Testis (tissue), 5 donors: ENCODE data around the gene IRAK1. TPM values are rescaled to one million over a fixed set of nuclear protein-coding genes. Genes with fewer than 3 reads are reported as not detected.

Experiments used
- DNase-seq: peaks from one replicate; pipeline ENCODE4 v3.0.0-alpha.2; 2019
- H3K27ac ChIP-seq, 2 donors: fragments of 200-600 bp; sonication (generic); one replicate each; pipeline ENCODE4 v1.5.1; 2019
- H3K27me3 ChIP-seq: fragments of 200-600 bp; sonication (generic); one replicate; pipeline ENCODE4 v1.5.1; 2019
- H3K36me3 ChIP-seq: fragments of 200-600 bp; sonication (generic); one replicate; pipeline ENCODE4 v1.5.1; 2017; ENCODE audit warnings: low read depth; ENCODE audit errors: missing control alignments
- H3K4me1 ChIP-seq: fragments of 200-600 bp; sonication (generic); one replicate; pipeline ENCODE4 v1.5.1; 2019
- H3K4me3 ChIP-seq, 2 donors: fragments of 200-600 bp; sonication (generic); one replicate each; pipeline ENCODE4 v1.5.1; 2017 to 2019
- H3K9me3 ChIP-seq: fragments of 200-600 bp; sonication (generic); one replicate; pipeline ENCODE4 v1.5.1; 2017
- CTCF ChIP-seq, 3 experiments: fragments of 450-650 bp in 2 of 3; fragments of 200-600 bp in 1 of 3; sonication (generic) in 1 of 3; IDR thresholded peaks; one replicate each; pipeline ENCODE4 v1.5.1; 2016 to 2019; ENCODE audit warnings: antibody characterized with exemption in 3 of 3, mild to moderate bottlenecking in 2 of 3, moderate library complexity in 1 of 3
- POLR2A ChIP-seq: fragments of 450-650 bp; IDR thresholded peaks from one replicate; pipeline ENCODE4 v1.6.1; 2017; ENCODE audit warnings: antibody characterized with exemption, mild to moderate bottlenecking, moderate library complexity
- WGBS, 2 donors: methylation state at CpG; one replicate each; pipeline ENCODE4 v1.1.5; 2018; 5-methylcytosine and 5-hydroxymethylcytosine counted together
- intact Hi-C: fragments of 100-400 bp; cut with DNase I; formaldehyde crosslinking; loops from one replicate; pipeline ENCODE4 v1.15.1; 2023; ENCODE audit warnings: low total_unique reads
- long read RNA-seq, 2 donors: transcript quantifications; one replicate each; lab custom pipeline, GENCODE V29; 2026
- polyA plus RNA-seq: library from polyadenylated mRNA; stranded (reverse); fragments of 350-450 nt; fragmentation: Illumina TruSeq; extraction: RNeasy Lipid Tissue Mini Kit (QIAGEN cat#74804); gene quantifications from one replicate; pipeline ENCODE4 v1.2.3, GENCODE V29; 2014; ENCODE audit warnings: low read depth, low replicate concordance; ENCODE audit not compliant: insufficient read depth
- total RNA-seq, 2 donors: library from RNA; depleted of rRNA; stranded (reverse); fragments of >200 nt; gene quantifications; one replicate each; pipeline ENCODE4 v1.2.3, GENCODE V29; 2016

The IRAK1 gene
- total RNA-seq, result 10 to 100 TPM; 77.6 to 90.8 TPM
- polyA plus RNA-seq, result 48.6 TPM
- long read RNA-seq, donor 1, partial matches to known transcripts, result 5 of 9 reads
- long read RNA-seq, donor 1, other reads (novel, unspliced or antisense), result 0 of 9 reads
- long read RNA-seq, donor 2, partial matches to known transcripts, result 5 of 8 reads
- long read RNA-seq, donor 2, other reads (novel, unspliced or antisense), result 0 of 8 reads

DNA sequence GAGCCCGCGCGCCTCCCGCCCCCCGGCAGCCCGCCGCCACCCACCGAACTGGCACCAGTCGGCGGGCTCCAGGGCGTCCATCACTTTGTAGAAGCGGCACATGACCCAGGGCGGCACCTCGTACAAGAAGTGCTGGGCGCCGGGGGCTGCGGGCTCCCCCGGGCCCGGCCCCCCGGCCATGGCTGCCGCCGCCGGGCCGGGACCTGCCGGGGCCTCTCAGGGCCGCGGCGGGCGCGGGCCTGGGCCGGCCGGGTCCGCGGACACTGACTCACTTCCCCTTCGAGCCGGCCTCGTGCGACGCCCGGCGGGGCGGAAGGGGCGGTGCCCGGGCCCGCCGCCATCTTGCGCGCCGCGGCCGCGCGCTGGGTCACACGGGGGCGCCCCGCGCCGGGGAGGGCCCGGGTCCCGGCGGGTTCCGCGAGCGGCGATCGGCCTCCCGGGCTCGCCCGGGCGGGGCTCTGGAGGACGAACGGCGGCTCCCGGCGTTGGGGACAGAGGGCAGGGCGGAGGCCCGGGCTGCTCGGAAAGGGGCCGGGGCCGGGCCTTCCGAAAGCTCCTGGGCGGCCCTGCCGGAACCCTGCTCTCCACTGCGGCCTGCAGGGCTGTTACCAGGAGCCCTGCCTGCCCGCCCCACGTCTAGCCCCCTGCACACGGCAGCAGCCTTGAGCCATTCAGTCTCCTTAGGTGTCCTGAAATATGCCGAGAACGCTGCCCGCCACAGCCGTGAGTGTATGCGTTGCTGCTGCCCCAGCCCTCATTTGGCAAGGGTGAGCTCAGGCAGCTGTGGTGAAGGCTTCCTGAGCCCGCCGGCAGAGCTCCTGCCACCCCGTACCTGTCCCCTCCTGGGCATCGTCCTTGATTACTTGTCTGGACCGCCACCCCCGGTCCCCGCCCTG is at the start of gene IRAK1:
TSS of gene IRAK1 (minus strand) at position 270 of the 896 bp plus-strand sequence. CDS start at position 180, 90 bp downstream.
- Histone ChIP-seq H3K36me3 (no peaks in the 10 kb centered on the region), H3K4me1 (peaks cover 6% of the 10 kb centered on the region), H3K27me3 (no peaks in the 10 kb centered on the region), H3K27ac (peak within 1 kb of the TSS; percentile 83 to 84), H3K9me3 (no peaks in the 10 kb centered on the region), H3K4me3 (peak within 1 kb of the TSS; percentile 50 to 64)
- intact Hi-C loops, result no loop called here
- TF ChIP-seq CTCF (IDR thresholded peaks at IDR 0.05) (no peak), POLR2A (no peak)
- no peak for DNase-seq
- WGBS, 2 donors, result 1 to 2% methylated on average over 7 to 18 of the region's 99 CpGs

DNA sequence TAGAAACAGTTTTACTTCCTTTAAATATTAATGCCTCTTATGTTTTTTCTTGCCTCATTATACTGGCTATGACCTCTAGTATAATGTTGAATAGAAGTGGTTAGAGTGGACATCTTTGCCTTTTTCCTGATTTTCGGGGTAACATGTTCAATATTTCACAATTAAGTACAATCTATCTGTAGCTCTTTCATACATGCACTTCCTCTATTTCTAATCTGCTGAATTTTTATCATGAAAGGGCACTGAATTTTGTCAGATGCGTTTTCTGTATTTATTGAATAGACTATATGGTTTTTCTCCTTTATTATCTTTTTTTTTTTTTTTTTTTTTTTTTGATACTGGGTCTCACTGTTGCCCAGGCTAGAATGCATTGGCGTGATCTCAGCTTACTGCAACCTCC is 48.9 kb upstream of the IRAK1 start:
- no peaks in the 10 kb centered on the region for H3K9me3 ChIP-seq
- no peaks in the 10 kb centered on the region for H3K36me3 ChIP-seq
- 76 to 88% methylated on average over 2 to 3 of the region's 3 CpGs for WGBS, 2 donors
- H3K27me3 ChIP-seq, result no peaks in the 10 kb centered on the region
- intact Hi-C loops, result no loop called here
- DNase-seq, result no peak
- no peak for TF ChIP-seq POLR2A
- no peak for TF ChIP-seq CTCF (IDR thresholded peaks at IDR 0.05)
- no peaks in the 10 kb centered on the region for H3K4me1 ChIP-seq
- H3K27ac ChIP-seq, result no peak overlapping the region
- no peak overlapping the region for H3K4me3 ChIP-seq

DNA sequence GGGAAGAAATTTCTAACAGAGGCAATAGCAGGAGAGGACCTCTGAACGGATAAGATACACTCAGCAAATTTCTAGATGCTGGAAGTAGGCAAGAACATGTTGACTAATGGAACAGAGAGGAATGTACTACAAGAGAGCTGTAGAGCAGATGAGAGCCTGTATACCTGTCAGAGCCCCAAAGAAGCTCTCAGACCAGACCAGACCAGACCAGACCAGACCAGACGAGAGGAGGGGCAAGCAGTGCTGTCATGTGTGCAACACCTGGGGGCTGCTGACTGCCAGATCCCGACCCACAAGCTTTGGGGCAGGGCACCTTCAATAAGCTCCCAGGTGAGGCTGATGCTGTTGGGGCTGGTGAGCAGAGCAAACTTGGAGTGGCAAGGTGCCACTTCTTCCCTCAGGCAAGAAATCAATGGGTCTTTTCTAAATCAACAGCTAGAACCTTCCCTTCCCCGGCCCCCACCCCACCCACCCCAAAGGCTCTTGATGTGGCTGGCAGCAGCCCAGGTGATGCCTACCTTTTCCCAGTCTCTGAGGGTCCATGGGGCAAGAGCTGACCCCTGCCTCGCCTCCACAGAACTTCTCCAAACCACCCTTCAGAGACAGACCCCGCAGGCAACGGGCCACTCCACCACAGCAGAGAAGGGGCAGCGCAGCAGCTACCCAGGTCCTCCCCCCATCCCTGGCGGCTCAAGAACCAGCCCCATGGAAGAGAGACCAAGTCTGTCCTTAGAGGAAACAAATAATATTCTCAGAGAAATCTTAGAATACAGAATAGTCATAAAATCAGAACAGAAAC is 45.1 kb upstream of the IRAK1 start:
- DNase-seq, result no peak
- Histone ChIP-seq H3K4me1 (peaks cover 6% of the 10 kb centered on the region), H3K27me3 (no peaks in the 10 kb centered on the region), H3K27ac (no peak overlapping the region), H3K36me3 (no peaks in the 10 kb centered on the region), H3K4me3 (no peak overlapping the region), H3K9me3 (no peaks in the 10 kb centered on the region)
- intact Hi-C loops, result no loop called here
- TF ChIP-seq POLR2A (no peak), CTCF (IDR thresholded peaks at IDR 0.05) (no peak)
- 63 to 67% methylated on average over 2 to 6 of the region's 9 CpGs for WGBS, 2 donors

DNA sequence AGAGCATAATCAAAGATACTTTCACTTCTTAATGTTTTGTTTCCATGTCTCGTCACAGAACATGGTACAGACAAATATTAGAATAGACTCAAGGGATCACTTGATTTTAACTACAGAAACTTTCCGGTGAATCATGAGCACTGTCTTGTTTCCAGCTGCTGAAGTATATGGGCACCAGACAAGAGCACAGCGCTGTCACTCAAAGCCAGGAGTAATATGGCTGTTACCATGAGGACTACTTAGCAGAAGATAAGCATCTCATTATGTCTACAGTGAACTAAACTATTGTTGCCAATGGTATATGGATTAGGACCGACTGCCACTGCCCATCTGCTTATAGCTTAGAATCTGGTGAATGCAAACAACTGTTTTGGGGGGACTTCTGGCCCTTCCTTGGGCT is 43.5 kb upstream of the IRAK1 start:
- WGBS, 2 donors, result 63 to 73% methylated on average over 4 of the region's 4 CpGs
- no peaks in the 10 kb centered on the region for H3K36me3 ChIP-seq
- H3K4me1 ChIP-seq, result peaks cover 13% of the 10 kb centered on the region

More for the DNA sequence above, 43.5 kb upstream of the IRAK1 start:
- TF ChIP-seq POLR2A, result no peak
- TF ChIP-seq CTCF (IDR thresholded peaks at IDR 0.05), result no peak
- Histone ChIP-seq H3K27me3 (no peaks in the 10 kb centered on the region), H3K9me3 (no peaks in the 10 kb centered on the region), H3K4me3 (no peak overlapping the region), H3K27ac (no peak overlapping the region)
- no peak for DNase-seq
- intact Hi-C loops, result no loop called here
